Measurements from ENCODE around the gene PARP6. TPM values are rescaled to one million over a fixed set of nuclear protein-coding genes. Genes with fewer than 3 reads are reported as not detected.

Gene PARP6
- total and polyA plus RNA-seq, 9 of the 15 experiments (the other 6 are each of a cell fraction or from before 2014, with no cell fraction given), result 14.8 to 83.2 (median 28.3) TPM

DNA sequence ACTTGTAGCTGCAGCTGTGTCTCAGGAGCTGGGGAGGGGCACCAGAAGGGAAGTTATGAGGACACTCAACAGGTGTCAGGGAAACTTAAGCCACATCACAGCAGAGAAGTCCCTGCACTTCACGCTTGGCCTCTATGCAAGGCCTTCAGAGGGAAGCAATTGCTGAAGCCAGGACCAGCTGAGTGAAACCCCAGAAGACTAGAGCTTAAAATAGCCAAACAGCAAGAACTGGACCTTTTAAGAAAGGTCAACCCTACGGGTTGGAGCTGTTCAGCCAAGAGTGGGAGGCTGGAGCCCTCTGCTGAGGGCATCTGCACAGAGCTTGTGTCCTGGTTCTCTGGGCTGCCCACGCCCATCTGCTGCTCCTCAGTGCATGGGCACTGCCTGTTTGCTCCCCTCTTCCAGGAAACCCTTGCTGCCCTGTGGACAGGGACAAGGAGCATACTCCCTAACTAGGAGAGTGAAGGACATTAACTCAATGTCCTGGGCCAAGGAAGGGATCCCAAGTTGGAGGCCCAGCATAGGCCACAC, 70.9 kb downstream of the PARP6 start:
- Histone ChIP-seq H3K79me2 (ENCODE audit: control insufficient read depth, insufficient read depth, low read length) (no peaks in the 10 kb centered on the region; the same call in 2 of the 3 replicates), H3K36me3 (ENCODE audit: control insufficient read depth, insufficient read depth, low read length) (peaks cover 86% of the 10 kb centered on the region), H3K9me3 (replicated peaks; ENCODE audit: control insufficient read depth, insufficient read depth, low read depth, low read length) (no peaks in the 10 kb centered on the region), H3K4me3 (no peak overlapping the region), H3K27me3 (ENCODE audit: control insufficient read depth in 2 of 2, insufficient read depth in 2 of 2, low read length in 2 of 2) (no peaks in the 10 kb centered on the region), H3K4me2 (ENCODE audit: insufficient read depth, low read length) (no peak overlapping the region), H3K9ac (ENCODE audit: insufficient read depth in 1 of 2, low read depth in 2 of 2, low read length in 2 of 2) (peak overlapping the region in 1 of 2 experiments; percentile 54; a peak in 1 of 4 replicates), H3K9me1 (ENCODE audit: control insufficient read depth, insufficient read depth, low read length) (peaks cover 3% of the 10 kb centered on the region), H3K4me1 (replicated peaks in 1 of 2; ENCODE audit: control insufficient read depth in 2 of 2, insufficient read depth in 2 of 2, low read length in 2 of 2) (peaks cover 0 to 9% of the 10 kb centered on the region in 2 experiments; a peak in 1 of 5 replicates), H2AFZ (ENCODE audit: low read depth, low read length) (no peak overlapping the region), H4K20me1 (replicated peaks; ENCODE audit: control insufficient read depth, insufficient read depth, low read length) (peaks cover 23% of the 10 kb centered on the region), H3K27ac (ENCODE audit: extremely low read depth, low read depth, low read length) (no peak overlapping the region)
- in situ Hi-C loops (cut with MboI) (no loop called here), intact Hi-C loops (cut with micrococcal nuclease) (no loop called here)
- ChIA-PET POLR2A (interaction anchor here (0.9 kb wide), 1 partner anchor 50 kb away, joined by 3 read pairs; no protein-coding TSS in a partner anchor), CTCF (ENCODE audit: low intra/inter-chr PET ratio) (interaction anchor here (0.6 kb wide), 1 partner anchor 84 kb away, joined by 4 read pairs; no protein-coding TSS in a partner anchor)
- FAIRE-seq, result no peak
- ATAC-seq, result no peak
- BruUV-seq (replicated peaks), result no TSS peak
- no peak for DNase-seq (ENCODE audit: extremely low read depth in 1 of 4, low spot score in 3 of 4)
- WGBS (ENCODE audit: insufficient coverage, low coverage, missing lambda C conversion rate), result 78% methylated on average over 3 of the region's 3 CpGs
- TF ChIP-seq ZNF75A (CRISPR knock-in tag; IDR thresholded peaks at IDR 0.05), result no peak
- TF ChIP-seq NR3C1 (CRISPR knock-in tag; IDR thresholded peaks at IDR 0.05), result no peak
- TF ChIP-seq ZNF3 (CRISPR knock-in tag; IDR thresholded peaks at IDR 0.05), result no peak
- TF ChIP-seq, protein P1, sequence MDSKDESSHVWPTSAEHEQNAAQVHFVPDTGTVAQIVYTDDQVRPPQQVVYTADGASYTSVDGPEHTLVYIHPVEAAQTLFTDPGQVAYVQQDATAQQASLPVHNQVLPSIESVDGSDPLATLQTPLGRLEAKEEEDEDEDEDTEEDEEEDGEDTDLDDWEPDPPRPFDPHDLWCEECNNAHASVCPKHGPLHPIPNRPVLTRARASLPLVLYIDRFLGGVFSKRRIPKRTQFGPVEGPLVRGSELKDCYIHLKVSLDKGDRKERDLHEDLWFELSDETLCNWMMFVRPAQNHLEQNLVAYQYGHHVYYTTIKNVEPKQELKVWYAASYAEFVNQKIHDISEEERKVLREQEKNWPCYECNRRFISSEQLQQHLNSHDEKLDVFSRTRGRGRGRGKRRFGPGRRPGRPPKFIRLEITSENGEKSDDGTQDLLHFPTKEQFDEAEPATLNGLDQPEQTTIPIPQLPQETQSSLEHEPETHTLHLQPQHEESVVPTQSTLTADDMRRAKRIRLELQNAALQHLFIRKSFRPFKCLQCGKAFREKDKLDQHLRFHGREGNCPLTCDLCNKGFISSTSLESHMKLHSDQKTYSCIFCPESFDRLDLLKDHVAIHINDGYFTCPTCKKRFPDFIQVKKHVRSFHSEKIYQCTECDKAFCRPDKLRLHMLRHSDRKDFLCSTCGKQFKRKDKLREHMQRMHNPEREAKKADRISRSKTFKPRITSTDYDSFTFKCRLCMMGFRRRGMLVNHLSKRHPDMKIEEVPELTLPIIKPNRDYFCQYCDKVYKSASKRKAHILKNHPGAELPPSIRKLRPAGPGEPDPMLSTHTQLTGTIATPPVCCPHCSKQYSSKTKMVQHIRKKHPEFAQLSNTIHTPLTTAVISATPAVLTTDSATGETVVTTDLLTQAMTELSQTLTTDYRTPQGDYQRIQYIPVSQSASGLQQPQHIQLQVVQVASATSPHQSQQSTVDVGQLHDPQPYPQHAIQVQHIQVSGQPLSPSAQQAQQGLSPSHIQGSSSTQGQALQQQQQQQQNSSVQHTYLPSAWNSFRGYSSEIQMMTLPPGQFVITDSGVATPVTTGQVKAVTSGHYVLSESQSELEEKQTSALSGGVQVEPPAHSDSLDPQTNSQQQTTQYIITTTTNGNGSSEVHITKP (IDR thresholded peaks at IDR 0.05; ENCODE audit: partially characterized antibody), result no peak
